T-helper 2 cell treated with Interferon-gamma antibody and Interleukin-4, amounts not matched to agents 5 μg/mL and 100 μg/mL, for 36 hours (primary cell): ENCODE data around the gene DIS3L2.
"Not testable (repeated sequence)": the region's sequence is repeated elsewhere in the genome, so short reads cannot be mapped to it uniquely, and the experiment has no call there.

Source experiments
- DNase-seq: peaks from one replicate; pipeline ENCODE4 v3.0.0; 2021; ENCODE audit warnings: low spot score
- H3K27ac Mint-ChIP-seq: one replicate; pipeline ENCODE4 v1.8.0; 2021; ENCODE audit warnings: mild to moderate bottlenecking, mixed read lengths
- H3K27me3 Mint-ChIP-seq: one replicate; pipeline ENCODE4 v1.8.0; 2021; ENCODE audit warnings: low read depth, mixed read lengths
- H3K36me3 Mint-ChIP-seq: one replicate; pipeline ENCODE4 v1.8.0; 2021; ENCODE audit warnings: low read depth, mixed read lengths
- H3K4me1 Mint-ChIP-seq: one replicate; pipeline ENCODE4 v1.8.0; 2021; ENCODE audit warnings: low read depth, mixed read lengths
- H3K4me3 Mint-ChIP-seq: one replicate; pipeline ENCODE4 v1.8.0; 2022; ENCODE audit warnings: mild to moderate bottlenecking, moderate library complexity, mixed read lengths
- H3K9me3 Mint-ChIP-seq: one replicate; pipeline ENCODE4 v1.8.0; 2021; ENCODE audit warnings: mixed read lengths

The DIS3L2 gene

DNA sequence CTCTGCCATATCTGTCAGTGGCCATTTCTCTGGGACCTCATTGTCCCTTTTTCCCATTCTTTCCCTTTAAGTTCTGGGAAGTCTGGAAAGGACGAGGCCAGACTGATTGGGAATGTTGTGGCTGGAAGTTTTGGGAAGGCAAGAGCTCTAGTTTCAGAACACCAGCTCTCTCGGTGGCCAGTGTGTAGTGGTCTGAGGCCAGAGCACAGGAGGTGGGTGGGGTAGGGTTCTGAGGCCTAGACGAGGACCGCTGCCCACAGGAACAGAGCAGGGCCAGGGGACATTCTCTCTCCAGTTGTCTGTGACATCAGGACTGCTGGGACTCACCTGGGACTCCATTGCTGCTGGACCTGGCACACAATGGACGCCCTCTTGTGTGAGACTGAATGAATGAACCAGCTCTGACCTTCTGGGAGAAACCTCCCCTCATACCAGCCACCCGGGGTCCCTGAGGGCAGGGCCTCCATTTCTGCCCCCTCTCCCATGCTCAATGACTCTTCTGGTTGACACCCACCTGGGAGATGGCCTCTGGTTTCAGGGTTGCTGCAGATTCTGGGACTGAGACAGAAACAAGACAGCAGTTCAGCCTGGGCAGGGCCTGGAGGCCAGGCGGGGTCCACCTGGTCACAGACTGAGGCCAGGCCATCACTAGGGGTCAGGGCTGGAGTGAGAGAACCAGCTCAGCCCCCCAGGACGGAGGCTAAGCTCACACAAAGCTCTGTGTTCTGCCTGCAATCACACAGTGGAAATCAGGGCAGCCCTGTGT lies 26.9 kb upstream of the DIS3L2 start:
- Mint-ChIP-seq H3K9me3 (no peaks in the 10 kb centered on the region), H3K27me3 (peaks cover 4% of the 10 kb centered on the region), H3K36me3 (no peaks in the 10 kb centered on the region), H3K4me1 (no peaks in the 10 kb centered on the region), H3K4me3 (no peak overlapping the region), H3K27ac (no peak overlapping the region)
- DNase-seq = no peak

DNA sequence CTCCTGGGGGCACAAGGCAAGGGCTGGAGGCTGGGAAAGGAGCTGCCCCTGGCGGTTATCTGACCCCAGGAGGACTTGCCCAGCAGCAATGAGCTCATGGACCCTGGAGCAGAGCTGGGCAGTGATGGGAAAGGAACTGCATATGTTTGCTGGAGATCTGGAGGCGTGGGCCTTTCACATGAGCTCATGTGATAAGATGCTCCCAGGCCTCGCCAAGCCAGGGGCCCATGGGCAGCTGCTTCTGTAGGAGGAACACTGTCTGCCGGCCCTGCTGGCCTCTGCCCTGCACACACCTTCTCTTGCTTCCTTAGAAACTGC lies 26.3 kb upstream of the DIS3L2 start:
- Mint-ChIP-seq H3K4me1 (no peaks in the 10 kb centered on the region), H3K27ac (no peak overlapping the region), H3K4me3 (no peak overlapping the region), H3K36me3 (no peaks in the 10 kb centered on the region), H3K27me3 (peaks cover 4% of the 10 kb centered on the region), H3K9me3 (no peaks in the 10 kb centered on the region)
- no peak for DNase-seq

DNA sequence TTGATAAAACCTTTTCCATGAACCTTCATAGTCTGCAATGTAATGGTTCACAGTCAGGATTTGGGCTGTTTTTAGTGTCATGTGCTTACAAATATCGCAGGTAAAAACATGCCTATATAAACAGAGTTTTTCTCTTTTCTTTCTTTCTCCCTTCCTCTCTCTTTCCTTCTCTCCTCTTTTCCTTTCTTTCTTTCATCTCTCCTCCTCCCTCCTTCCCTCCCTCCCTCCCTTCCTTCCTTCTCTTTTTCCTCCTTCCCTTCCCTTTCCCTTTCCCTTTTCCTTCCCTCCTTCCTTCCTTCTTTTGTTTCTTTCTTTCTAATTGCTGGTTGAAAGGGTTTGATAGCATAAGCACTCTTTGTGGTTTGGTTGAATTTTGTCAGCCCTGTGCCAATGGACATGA lies 25.7 kb upstream of the DIS3L2 start:
- Mint-ChIP-seq H3K27ac (no peak overlapping the region), H3K4me1 (no peaks in the 10 kb centered on the region), H3K9me3 (no peaks in the 10 kb centered on the region), H3K36me3 (no peaks in the 10 kb centered on the region), H3K4me3 (no peak overlapping the region), H3K27me3 (peaks cover 4% of the 10 kb centered on the region)
- no peak for DNase-seq

DNA sequence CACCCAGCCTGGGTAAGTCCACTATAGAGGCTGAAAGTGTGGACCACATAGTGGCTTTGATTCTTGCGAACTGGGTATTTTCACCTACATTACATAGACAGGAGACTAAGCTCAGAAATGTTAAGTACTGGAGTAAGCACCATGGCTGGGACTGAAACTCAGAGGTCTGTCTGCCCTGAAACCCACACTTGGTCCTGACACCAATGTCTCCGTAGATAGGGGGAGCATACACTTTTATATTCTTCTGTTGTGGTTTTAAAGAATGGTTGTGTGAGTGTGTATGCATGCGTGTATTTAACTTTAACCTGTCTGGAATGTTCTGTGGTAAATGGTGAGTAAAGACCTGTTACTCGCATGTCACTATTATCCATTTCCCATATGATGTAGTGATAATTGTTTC lies 25.0 kb upstream of the DIS3L2 start:
- no peaks in the 10 kb centered on the region for H3K9me3 Mint-ChIP-seq
- peaks cover 4% of the 10 kb centered on the region for H3K27me3 Mint-ChIP-seq
- H3K4me3 Mint-ChIP-seq = no peak overlapping the region
- H3K36me3 Mint-ChIP-seq = no peaks in the 10 kb centered on the region
- H3K4me1 Mint-ChIP-seq = no peaks in the 10 kb centered on the region
- no peak overlapping the region for H3K27ac Mint-ChIP-seq
- DNase-seq = no peak

DNA sequence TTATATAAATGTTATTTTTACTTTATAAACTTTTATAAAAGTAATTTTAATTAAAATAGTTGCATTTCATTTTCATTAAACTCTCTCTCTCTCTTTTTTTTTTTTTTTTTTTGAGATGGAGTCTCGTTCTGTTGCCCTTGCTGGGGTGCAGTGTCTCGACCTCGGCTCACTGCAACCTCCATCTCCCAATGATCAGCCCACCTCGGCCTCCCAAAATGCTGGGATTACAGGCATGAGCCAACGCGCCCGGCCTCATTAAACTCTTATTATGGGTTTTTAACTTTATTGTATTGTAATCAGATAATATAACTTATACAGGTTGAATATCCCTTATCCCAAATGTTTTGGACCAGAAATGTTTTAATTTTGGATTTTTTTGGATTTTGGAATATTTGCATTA lies 24.5 kb upstream of the DIS3L2 start:
- no peaks in the 10 kb centered on the region for H3K36me3 Mint-ChIP-seq
- H3K9me3 Mint-ChIP-seq = no peaks in the 10 kb centered on the region
- DNase-seq = no peak
- no peak overlapping the region for H3K4me3 Mint-ChIP-seq
- no peaks in the 10 kb centered on the region for H3K4me1 Mint-ChIP-seq
- H3K27me3 Mint-ChIP-seq = peaks cover 4% of the 10 kb centered on the region
- H3K27ac Mint-ChIP-seq = no peak overlapping the region

DNA sequence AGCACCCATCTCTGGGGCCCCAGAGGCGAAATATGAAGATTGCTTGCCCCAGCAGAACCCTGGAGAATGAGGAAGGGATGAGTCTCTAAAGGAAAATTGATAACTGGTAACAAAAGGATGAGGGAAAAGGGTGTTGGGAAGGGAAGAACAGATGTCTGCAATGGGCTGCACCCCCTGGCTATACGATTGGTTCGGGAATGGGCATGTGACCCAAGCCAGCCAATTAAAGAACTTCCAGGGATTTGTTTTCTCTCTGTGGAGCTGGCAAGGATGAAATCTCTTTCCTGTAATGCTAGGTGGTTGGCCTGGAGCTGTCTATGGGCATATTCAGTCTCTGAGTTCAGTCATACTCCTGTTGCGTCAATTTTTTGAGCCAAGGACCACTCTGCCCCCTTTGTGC lies 22.5 kb upstream of the DIS3L2 start:
- DNase-seq = no peak
- Mint-ChIP-seq H3K36me3 (no peaks in the 10 kb centered on the region), H3K4me3 (no peak overlapping the region), H3K9me3 (no peaks in the 10 kb centered on the region), H3K27ac (no peak overlapping the region), H3K4me1 (no peaks in the 10 kb centered on the region), H3K27me3 (peaks cover 4% of the 10 kb centered on the region)

DNA sequence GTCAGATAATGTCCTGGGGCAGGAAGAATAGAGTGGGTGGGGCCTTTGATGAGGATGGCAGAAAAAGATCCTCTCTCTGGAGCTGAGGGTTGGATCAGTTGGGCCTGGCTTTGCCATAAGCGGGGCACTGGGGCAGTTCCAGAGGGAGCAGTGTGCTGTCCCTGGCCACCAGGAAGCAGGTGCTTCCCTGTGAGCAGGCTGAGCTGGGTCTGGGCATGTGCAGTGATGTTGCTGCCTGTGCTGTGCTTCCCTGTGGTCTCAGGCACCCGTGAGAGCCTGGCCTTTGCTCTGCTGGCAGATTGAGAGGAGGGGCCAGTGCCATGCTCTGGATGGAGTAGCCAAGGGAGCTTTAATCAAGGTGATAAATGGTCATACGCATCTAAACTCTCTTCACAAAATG lies 20.7 kb upstream of the DIS3L2 start:
- H3K27me3 Mint-ChIP-seq = peaks cover 6% of the 10 kb centered on the region
- H3K4me1 Mint-ChIP-seq = no peaks in the 10 kb centered on the region
- no peak overlapping the region for H3K4me3 Mint-ChIP-seq
- H3K27ac Mint-ChIP-seq = no peak overlapping the region
- H3K9me3 Mint-ChIP-seq = no peaks in the 10 kb centered on the region
- no peaks in the 10 kb centered on the region for H3K36me3 Mint-ChIP-seq
- no peak for DNase-seq

DNA sequence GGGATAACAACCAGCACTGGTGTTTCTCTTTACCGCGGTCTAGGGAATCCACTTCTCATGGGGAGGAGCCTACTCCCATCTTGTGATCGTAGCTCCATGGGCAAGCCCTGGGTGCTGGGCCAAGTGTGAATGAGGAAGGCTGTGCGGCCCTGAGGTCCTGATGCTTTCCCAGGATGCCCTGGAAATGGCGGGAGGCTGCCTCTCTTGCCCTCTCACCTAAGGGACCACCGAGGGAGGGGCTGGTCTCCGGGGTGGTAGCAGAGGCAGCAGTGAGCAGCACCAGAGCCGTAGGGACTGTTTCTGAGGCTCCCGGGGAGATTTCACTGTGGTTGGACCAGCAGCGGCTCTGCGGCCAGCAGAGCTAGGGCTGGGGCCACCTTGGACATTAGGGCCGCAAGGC lies 19.8 kb upstream of the DIS3L2 start:
- no peak for DNase-seq
- no peaks in the 10 kb centered on the region for H3K36me3 Mint-ChIP-seq
- no peaks in the 10 kb centered on the region for H3K4me1 Mint-ChIP-seq
- peaks cover 6% of the 10 kb centered on the region for H3K27me3 Mint-ChIP-seq
- no peaks in the 10 kb centered on the region for H3K9me3 Mint-ChIP-seq
- H3K4me3 Mint-ChIP-seq = no peak overlapping the region
- no peak overlapping the region for H3K27ac Mint-ChIP-seq

DNA sequence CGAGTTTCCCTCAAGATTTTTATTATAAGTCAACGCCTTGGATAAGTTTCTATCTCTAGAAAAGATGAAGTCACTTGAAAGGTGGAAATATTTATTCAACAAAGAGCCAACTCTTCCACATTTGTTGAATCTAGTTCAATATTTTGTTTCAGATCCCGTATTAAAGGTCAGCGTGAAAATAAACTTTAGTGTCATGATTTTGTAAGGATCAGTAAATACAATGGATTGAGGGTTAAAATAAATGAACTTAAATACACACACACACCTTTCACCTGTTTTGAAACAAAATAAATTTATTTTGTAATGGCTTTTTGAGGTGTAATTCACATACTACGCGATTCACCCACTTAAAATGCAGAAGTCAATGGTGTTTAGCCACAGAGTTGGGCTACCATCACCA lies 19.3 kb upstream of the DIS3L2 start:
- DNase-seq = no peak
- no peak overlapping the region for H3K4me3 Mint-ChIP-seq
- no peaks in the 10 kb centered on the region for H3K4me1 Mint-ChIP-seq
- H3K9me3 Mint-ChIP-seq = no peaks in the 10 kb centered on the region
- no peaks in the 10 kb centered on the region for H3K36me3 Mint-ChIP-seq
- peaks cover 6% of the 10 kb centered on the region for H3K27me3 Mint-ChIP-seq
- no peak overlapping the region for H3K27ac Mint-ChIP-seq

DNA sequence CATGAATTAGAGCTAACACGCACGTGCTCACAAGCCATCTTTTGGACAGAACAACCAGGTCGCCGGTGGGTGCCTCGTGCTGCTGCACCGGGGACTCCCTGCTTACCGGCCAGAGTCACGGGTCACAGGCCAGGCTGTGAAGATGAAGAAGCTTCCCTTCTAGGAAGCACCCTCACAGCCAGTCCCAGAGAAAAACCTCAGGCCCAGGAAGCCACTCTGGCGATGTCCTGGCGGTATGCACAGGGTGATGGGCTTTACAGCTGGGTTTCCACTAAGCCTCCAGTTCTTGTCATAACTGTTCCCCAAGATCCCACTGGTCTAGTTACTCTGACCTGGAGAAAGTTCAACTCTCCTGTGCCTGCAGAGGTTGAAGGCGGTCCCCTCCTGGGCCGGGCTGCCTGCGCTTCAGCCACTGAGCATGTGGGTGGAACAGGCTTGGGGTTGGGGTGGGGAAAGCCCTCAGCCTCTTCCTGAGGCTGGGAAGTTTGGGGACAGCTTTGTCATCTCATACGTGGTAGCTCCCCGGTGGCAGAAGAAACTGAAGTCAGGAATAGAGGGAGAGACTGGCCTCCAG lies 15.2 kb upstream of the DIS3L2 start:
- Mint-ChIP-seq H3K9me3 (no peaks in the 10 kb centered on the region), H3K4me3 (no peak overlapping the region), H3K36me3 (no peaks in the 10 kb centered on the region), H3K27me3 (peaks cover 7% of the 10 kb centered on the region), H3K27ac (no peak overlapping the region), H3K4me1 (no peaks in the 10 kb centered on the region)
- no peak for DNase-seq

DNA sequence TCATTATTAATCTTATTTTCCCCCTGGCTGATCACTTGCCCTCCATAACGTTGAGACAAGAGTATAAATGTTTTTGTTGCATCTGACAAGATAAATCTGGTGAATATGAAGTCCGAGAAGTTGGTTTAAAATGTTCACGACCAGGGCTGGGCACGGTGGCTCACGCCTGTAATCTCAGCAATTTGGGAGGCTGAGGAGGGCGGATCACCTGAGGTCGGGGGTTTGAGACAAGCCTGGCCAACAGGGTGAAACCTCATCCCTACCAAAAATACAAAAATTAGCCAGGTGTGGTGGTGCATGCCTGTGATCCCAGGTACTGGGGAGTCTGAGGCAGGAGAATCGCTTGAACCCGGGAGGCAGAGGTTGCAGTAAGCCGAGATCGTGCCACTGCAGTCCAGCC lies 14.4 kb upstream of the DIS3L2 start:
- H3K36me3 Mint-ChIP-seq, DNase-seq, H3K27ac Mint-ChIP-seq, H3K4me3 Mint-ChIP-seq, H3K4me1 Mint-ChIP-seq, H3K9me3 Mint-ChIP-seq: not testable (repeated sequence)
- H3K27me3 Mint-ChIP-seq = peaks cover 14% of the 10 kb centered on the region

DNA sequence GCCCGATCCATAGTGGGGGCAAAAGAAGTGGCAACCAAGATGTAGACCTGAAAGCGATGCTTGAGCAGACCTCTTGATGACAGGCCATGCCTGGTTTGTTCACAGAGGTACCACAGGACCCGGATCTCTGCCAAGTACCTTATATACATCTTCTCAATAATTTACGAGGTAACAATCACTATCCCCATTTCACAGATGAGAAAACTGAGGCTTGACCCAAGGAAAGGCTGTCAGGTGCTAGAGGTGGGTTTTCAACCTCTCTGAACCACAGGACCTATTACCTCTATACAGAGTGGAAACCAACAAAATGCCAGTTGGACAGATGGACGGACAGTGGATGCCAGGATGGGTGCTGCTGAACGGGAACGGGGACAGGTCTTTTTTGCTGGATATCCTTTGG lies 13.8 kb upstream of the DIS3L2 start:
- H3K27ac Mint-ChIP-seq = no peak overlapping the region
- DNase-seq = no peak
- no peaks in the 10 kb centered on the region for H3K36me3 Mint-ChIP-seq
- no peaks in the 10 kb centered on the region for H3K9me3 Mint-ChIP-seq
- no peaks in the 10 kb centered on the region for H3K4me1 Mint-ChIP-seq
- no peak overlapping the region for H3K4me3 Mint-ChIP-seq
- peaks cover 14% of the 10 kb centered on the region for H3K27me3 Mint-ChIP-seq

DNA sequence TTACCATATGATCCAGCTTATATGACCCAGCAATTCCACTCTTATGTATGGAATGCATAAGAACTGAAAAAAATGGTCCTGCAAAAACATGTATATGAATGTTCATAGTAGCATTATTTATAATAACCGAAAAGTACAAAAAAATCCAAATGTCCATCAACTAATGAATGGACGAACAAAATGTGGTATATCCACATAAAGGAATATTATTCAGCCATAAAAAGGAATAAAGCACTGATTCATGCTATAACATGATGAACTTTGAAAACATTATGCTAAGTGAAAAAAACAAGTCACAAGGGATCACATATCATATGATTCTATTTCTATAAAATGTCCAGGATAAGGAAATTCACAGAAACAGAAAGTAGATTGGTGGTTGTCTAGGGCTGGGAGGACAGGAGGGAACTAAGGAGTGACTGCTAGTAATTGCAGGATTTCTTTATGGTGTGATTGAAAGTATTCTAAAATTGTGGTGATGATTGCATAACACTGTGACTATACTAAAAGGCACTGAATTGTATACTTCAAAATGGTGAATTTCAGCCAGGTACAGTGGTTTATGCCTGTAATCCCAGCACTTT lies 10.0 kb upstream of the DIS3L2 start:
- Mint-ChIP-seq H3K27ac (no peak overlapping the region), H3K36me3 (no peaks in the 10 kb centered on the region), H3K4me1 (no peaks in the 10 kb centered on the region), H3K4me3 (no peak overlapping the region), H3K27me3 (peaks cover 31% of the 10 kb centered on the region), H3K9me3 (no peaks in the 10 kb centered on the region)
- no peak for DNase-seq

DNA sequence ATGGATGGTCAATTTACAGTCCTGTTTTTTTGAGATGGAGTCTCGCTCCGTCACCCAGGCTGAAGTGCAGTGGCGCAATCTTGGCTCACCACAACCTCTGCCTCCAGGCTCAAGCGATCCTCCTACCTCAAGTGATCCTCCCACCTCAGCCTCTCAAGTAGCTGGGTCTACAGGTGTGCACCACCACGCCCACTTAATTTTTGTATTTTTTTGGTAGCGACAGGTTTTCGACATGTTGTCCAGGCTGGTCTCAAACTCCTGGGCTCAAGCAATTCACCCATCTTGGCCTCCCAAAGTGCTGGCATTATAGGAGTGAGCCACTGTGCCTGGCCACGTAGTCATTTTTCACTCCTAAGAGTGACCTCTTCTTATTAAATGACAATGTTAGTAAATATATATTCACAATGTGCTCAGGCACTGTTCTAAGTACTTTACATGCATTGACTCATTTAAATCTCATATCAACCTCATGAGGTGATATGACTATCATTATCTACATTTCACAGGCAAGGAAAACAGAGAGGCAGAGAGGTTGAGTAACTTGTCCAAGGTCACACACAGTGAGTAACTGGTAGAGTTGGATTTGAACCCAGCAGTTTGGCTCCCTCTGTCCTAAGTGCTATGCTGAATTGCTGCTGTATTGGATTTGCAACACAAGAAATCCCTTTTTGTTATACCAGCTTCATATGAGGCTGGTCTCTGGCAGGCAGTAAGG lies 5.6 kb upstream of the DIS3L2 start:
- Mint-ChIP-seq H3K36me3 (peaks cover 2% of the 10 kb centered on the region), H3K4me3 (no peak overlapping the region), H3K4me1 (peaks cover 7% of the 10 kb centered on the region), H3K9me3 (peaks cover 2% of the 10 kb centered on the region), H3K27me3 (peaks cover 29% of the 10 kb centered on the region), H3K27ac (no peak overlapping the region)
- no peak for DNase-seq
